MM.1S (cell line): ENCODE measurements around the gene ENTPD5.

Source experiments
- CTCF ChIP-seq: fragments of 300-600 bp; sonication (generic); IDR thresholded peaks from 2 replicates; pipeline ENCODE4 v1.5.1; 2016; ENCODE audit warnings: antibody characterized with exemption, low read length, mixed read lengths
- EZH2phosphoT487 ChIP-seq: fragments of 300-600 bp; sonication (generic); IDR thresholded peaks from 2 replicates; pipeline ENCODE4 v1.6.1; 2018; ENCODE audit warnings: antibody characterized with exemption, low read length

- TF ChIP-seq CTCF = no peak
- no peak for TF ChIP-seq EZH2phosphoT487
Observed at GRCh38 chr14:73953731-73954130, 65.4 kb downstream of the ENTPD5 start.
